ENCODE data around the gene WWC1. TPM values are rescaled to one million over a fixed set of nuclear protein-coding genes. Genes with fewer than 3 reads are reported as not detected.

Gene WWC1
- total RNA-seq, 1 donor, result 0.10 TPM

DNA sequence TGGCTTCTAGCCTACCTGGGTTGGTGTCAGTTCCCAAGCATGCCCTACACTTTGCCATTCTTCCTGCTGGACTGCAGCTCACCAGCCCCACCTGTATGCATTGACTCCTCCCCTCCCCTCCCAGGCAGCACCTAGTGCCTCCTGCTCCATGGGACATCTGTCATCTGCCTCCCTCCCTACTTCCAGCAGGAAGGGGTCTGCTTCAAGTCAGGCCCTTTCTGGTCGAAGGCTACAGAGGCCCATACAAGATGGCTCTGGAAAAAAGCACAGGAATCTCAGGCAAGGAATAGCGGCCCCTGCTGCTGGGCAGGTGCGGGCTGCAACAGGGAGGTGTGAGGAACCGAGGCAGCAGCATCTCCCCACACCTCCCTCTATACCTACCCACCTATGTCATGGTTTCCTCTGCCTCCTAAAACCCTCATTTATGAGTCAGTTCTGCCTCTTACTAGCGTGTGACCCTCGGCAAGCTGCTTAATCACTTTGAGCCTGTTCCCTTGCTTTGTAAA lies 19.7 kb downstream of the WWC1 start:
- no peaks in the 10 kb centered on the region for H3K4me1 ChIP-seq (ENCODE audit: insufficient read depth, low read length)
- no peaks in the 10 kb centered on the region for H3K27me3 ChIP-seq (ENCODE audit: insufficient read depth, low read length)
- no peak overlapping the region for H3K4me3 ChIP-seq (ENCODE audit: low read length)
- H3K9me3 ChIP-seq (ENCODE audit: low read depth, low read length), result no peaks in the 10 kb centered on the region

DNA sequence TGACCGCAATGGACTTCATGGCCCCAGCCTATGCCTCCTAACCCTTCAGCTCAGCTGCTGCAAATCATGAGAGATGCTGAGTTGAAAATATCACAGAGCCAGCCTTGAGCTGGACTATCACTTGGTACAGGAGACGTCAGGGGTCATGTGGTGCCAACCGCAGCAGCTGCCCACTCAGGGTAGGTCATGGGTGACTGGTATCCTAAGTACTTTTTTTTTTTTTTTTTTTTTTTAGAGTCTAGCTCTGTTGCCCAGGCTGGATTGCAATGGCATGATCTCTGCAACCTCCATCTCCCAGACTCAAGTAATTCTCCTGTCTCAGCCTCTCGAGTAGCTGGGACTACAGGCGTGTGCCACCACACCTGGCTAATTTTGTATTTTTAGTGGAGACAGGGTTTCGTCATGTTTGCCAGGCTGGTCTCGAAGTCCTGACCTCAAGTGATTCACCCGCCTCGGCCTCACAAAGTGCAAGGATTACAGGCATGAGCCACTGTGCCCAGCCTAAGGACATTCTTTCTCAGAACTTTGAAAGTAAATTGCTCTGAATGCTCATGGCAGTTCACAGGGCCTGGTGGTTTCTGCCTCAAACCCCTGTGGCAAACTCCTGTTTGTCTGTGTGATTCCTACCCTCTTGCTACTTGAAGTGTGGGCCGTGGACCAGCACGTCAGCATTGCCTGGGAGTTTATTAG lies 21.3 kb downstream of the WWC1 start:
- Histone ChIP-seq H3K9me3 (ENCODE audit: low read depth, low read length) (no peaks in the 10 kb centered on the region), H3K4me3 (ENCODE audit: low read length) (no peak overlapping the region), H3K4me1 (ENCODE audit: insufficient read depth, low read length) (no peaks in the 10 kb centered on the region)

DNA sequence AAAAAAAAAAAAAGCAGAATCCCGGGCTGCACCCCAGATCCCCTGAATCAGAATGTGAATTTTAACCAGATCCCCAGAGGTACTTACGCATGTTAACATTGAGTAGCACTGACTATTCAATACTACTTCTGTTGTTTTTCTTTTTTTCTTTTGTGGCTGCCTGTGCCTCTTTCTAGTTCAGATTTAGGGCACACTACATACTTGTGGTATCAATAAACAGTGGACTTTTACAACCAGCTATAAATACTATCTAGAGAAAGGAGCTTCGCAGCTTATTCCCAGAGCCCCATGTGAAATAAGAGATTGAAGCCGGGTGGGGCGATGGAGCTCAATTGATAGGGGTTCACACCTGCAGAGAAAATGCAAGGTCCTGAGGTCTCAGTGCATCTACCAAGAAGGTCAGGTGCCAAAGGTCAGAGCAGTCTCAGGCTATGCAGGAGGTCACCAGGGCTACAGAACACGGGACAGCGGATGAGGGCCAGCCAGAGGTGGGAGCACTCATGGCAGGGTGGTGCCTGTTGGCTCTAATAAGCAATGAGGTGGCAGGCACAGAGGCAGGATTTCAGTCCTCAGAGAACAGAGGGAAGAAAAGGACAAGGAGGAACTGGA lies 22.3 kb downstream of the WWC1 start:
- H3K27me3 ChIP-seq (ENCODE audit: insufficient read depth, low read length), result no peaks in the 10 kb centered on the region
- no peaks in the 10 kb centered on the region for H3K9me3 ChIP-seq (ENCODE audit: low read depth, low read length)
- H3K4me1 ChIP-seq (ENCODE audit: insufficient read depth, low read length), result no peaks in the 10 kb centered on the region
- H3K4me3 ChIP-seq (ENCODE audit: low read length), result no peak overlapping the region

More for the DNA sequence above, 21.3 kb downstream of the WWC1 start:
- no peaks in the 10 kb centered on the region for H3K27me3 ChIP-seq (ENCODE audit: insufficient read depth, low read length)

DNA sequence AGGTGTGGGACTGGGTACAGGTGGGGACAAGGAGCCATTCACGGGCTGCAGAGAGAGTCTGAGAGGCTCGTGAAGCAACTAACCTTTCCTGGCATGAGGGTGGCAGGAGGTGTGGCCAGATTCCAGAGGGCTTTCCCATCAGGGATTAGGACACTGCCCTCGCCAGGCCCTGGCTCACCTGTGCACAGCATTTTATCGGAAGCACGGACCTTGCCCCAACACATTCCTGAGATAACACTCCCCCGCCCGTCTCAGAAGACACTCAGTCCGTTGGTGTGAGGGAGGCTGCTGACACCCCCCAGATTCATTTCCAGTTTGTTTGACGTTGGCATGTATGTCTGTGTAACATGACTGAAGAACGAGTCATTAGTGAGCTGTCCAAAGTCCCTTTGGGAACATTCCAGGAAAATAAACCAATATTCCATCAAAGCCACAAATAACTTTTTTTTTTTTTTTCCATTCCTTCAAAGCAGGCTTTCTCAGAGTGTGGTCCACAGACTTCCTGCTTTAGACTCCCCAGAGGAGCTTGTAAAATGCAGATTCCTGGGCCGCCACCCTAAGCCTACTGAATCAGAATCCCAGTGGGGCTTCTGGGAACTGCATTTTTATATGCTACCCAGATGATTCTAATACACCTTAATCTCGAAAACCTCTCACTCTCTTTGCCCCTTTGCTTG lies 23.4 kb downstream of the WWC1 start:
- no peaks in the 10 kb centered on the region for H3K9me3 ChIP-seq (ENCODE audit: low read depth, low read length)
- no peaks in the 10 kb centered on the region for H3K4me1 ChIP-seq (ENCODE audit: insufficient read depth, low read length)
- H3K27me3 ChIP-seq (ENCODE audit: insufficient read depth, low read length), result no peaks in the 10 kb centered on the region
- H3K4me3 ChIP-seq (ENCODE audit: low read length), result no peak overlapping the region

GRCh38 chr5:168315416-168316138 lies 24.1 kb downstream of the WWC1 start:
- H3K4me3 ChIP-seq (ENCODE audit: low read length), result no peak overlapping the region
- no peaks in the 10 kb centered on the region for H3K4me1 ChIP-seq (ENCODE audit: insufficient read depth, low read length)
- no peaks in the 10 kb centered on the region for H3K27me3 ChIP-seq (ENCODE audit: insufficient read depth, low read length)
- H3K9me3 ChIP-seq (ENCODE audit: low read depth, low read length), result no peaks in the 10 kb centered on the region

- Histone ChIP-seq H3K4me1 (ENCODE audit: insufficient read depth, low read length) (no peaks in the 10 kb centered on the region), H3K9me3 (ENCODE audit: low read depth, low read length) (no peaks in the 10 kb centered on the region), H3K27me3 (ENCODE audit: insufficient read depth, low read length) (no peaks in the 10 kb centered on the region), H3K4me3 (ENCODE audit: low read length) (no peak overlapping the region)
These were observed 24.7 kb downstream of the WWC1 start for GRCh38 chr5:168316139-168316578.

DNA sequence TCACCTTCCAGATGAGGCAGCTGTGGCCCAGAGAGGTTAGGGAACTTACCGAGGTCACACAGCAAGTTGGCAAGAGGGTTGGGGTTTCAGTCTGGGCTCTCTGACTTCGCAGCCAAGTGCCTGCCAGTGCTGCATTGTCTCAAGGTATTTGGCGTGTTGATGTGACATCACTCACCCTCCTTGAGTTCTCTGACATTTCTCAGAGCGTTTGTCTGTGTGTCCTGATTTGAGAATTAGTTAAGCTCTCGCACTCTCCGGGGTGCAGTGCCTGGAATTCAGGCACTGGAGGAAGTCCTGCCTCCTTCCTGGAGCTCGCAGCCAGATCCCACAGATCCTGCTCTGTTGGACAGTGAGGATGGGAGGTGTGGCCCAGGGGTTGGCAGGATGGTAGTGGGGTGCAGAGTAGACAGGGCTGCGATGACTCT lies 25.7 kb downstream of the WWC1 start:
- no peaks in the 10 kb centered on the region for H3K27me3 ChIP-seq (ENCODE audit: insufficient read depth, low read length)
- H3K4me1 ChIP-seq (ENCODE audit: insufficient read depth, low read length), result no peaks in the 10 kb centered on the region
- no peak overlapping the region for H3K4me3 ChIP-seq (ENCODE audit: low read length)
- no peaks in the 10 kb centered on the region for H3K9me3 ChIP-seq (ENCODE audit: low read depth, low read length)

DNA sequence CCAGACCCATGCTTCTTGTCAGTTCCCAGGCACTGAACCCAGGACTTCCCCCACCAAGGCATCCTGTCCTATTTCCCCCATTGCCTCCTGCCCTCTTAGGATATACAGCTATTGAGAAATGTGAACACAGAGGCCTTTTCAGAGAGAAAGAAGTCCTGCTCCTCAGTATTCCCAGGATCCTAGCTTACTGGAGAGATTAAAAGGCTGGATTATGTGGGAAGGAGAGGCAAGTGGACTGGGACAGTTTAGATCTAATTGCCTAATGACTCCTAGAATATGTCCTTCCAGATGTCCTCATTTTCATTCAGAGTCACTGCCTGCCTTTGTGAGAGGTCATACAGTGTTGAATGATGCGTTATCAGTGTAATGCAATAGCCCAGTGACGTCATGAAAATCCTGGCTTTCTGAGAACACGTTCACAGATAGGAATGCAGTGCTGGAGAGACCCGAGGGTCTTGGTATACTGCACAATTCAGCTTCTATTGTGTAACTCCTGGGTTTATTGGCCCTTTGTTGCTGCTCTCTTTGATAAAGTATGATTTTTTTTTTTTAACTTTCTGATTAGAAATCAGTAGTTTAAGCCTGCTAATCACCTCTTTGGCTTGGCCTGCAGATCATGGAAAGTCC lies 26.2 kb downstream of the WWC1 start:
- Histone ChIP-seq H3K9me3 (ENCODE audit: low read depth, low read length) (no peaks in the 10 kb centered on the region), H3K4me3 (ENCODE audit: low read length) (no peak overlapping the region), H3K4me1 (ENCODE audit: insufficient read depth, low read length) (no peaks in the 10 kb centered on the region), H3K27me3 (ENCODE audit: insufficient read depth, low read length) (no peaks in the 10 kb centered on the region)

DNA sequence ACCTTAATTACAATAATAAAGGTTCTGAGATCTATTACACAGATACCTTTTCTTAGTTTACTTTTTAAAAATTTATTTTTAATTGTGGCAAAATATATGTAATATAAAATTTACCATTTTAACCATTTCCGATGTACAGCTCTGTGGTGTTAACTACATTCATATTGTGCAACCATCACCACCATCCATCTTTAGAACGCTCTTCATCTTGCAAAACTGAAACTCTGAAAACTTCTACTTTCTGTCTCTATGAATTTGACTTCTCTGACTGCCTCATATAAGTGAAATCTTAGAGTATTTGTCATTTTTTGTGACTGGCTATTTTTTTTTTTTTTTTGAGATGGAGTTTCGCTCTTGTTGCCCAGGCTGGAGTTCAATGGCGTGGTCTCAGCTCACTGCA lies 26.8 kb downstream of the WWC1 start:
- Histone ChIP-seq H3K4me1 (ENCODE audit: insufficient read depth, low read length) (no peaks in the 10 kb centered on the region), H3K9me3 (ENCODE audit: low read depth, low read length) (no peaks in the 10 kb centered on the region), H3K4me3 (ENCODE audit: low read length) (no peak overlapping the region), H3K27me3 (ENCODE audit: insufficient read depth, low read length) (no peaks in the 10 kb centered on the region)

DNA sequence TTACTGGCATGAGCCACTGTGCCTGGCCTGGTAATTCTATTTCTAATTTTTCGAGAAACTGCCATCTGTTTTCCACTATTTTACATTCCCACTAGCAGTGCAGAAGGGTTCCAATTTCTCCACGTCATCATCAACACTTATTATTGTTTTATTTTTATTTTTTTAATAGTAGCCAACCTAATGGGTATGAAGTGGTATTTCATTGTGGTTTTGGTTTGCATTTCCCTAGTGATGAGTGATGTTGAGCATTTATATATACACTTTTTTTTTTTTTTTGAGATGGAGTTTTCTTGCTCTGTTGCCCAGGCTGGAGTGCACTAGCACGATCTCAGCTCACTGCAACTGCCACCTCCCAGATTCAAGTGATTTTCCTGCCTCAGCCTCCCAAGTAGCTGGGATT lies 28.3 kb downstream of the WWC1 start:
- Histone ChIP-seq H3K9me3 (ENCODE audit: low read depth, low read length) (no peaks in the 10 kb centered on the region), H3K4me1 (ENCODE audit: insufficient read depth, low read length) (no peaks in the 10 kb centered on the region)

DNA sequence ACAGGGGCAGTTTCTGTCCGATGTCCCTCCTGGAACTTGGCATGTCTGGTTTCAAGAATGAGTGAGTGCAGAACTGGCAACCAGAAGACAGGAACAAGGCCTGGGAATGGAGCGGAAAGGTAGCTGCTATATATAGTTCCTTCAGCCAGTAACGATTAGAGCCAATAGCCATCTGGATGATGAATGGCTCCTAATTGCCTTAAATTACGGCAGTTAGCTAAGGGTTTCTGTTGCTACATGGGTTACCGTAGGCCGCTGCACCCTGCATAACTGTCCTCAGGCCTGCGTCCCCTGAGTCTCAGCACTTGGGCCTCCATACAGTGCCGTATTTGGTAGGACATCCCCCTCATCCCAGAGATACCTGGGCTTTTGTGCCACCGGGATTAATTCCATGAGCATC lies 29.4 kb downstream of the WWC1 start:
- no peaks in the 10 kb centered on the region for H3K27me3 ChIP-seq (ENCODE audit: insufficient read depth, low read length)
- H3K4me3 ChIP-seq (ENCODE audit: low read length), result no peak overlapping the region
- H3K9me3 ChIP-seq (ENCODE audit: low read depth, low read length), result no peaks in the 10 kb centered on the region
- no peaks in the 10 kb centered on the region for H3K4me1 ChIP-seq (ENCODE audit: insufficient read depth, low read length)

More for the DNA sequence above, 28.3 kb downstream of the WWC1 start:
- H3K27me3 ChIP-seq (ENCODE audit: insufficient read depth, low read length), result no peaks in the 10 kb centered on the region
- no peak overlapping the region for H3K4me3 ChIP-seq (ENCODE audit: low read length)

- H3K9me3 ChIP-seq (ENCODE audit: low read depth, low read length), result no peaks in the 10 kb centered on the region
- peaks cover 3% of the 10 kb centered on the region for H3K27me3 ChIP-seq (ENCODE audit: insufficient read depth, low read length)
- no peak overlapping the region for H3K4me3 ChIP-seq (ENCODE audit: low read length)
- H3K4me1 ChIP-seq (ENCODE audit: insufficient read depth, low read length), result no peaks in the 10 kb centered on the region
These were observed 33.6 kb downstream of the WWC1 start for GRCh38 chr5:168324859-168325630.

DNA sequence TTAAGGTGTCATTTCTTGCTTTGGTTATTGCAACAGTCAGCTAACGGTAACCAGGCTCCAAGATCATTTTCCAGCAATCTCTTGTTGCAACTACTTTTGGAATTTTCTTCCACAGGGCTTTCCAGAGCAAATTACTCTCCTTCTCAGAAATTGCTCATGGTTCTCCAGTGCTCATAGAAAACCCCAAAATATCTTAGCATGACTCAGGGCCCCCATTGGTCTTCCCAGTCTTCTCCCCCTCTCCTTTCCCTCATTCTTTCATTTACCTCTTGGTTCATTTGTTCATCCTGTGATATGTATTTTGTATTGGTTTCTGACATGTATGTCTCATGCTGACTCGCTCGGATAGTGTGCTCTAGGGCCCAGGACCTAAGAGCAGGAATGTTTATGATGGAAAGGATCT lies 35.6 kb downstream of the WWC1 start:
- Histone ChIP-seq H3K9me3 (ENCODE audit: low read depth, low read length) (no peaks in the 10 kb centered on the region), H3K4me3 (ENCODE audit: low read length) (no peak overlapping the region), H3K27me3 (ENCODE audit: insufficient read depth, low read length) (peaks cover 3% of the 10 kb centered on the region), H3K4me1 (ENCODE audit: insufficient read depth, low read length) (no peaks in the 10 kb centered on the region)

GRCh38 chr5:168327451-168327850 lies 36.0 kb downstream of the WWC1 start:
- peaks cover 3% of the 10 kb centered on the region for H3K27me3 ChIP-seq (ENCODE audit: insufficient read depth, low read length)
- no peak overlapping the region for H3K4me3 ChIP-seq (ENCODE audit: low read length)
- no peaks in the 10 kb centered on the region for H3K9me3 ChIP-seq (ENCODE audit: low read depth, low read length)
- no peaks in the 10 kb centered on the region for H3K4me1 ChIP-seq (ENCODE audit: insufficient read depth, low read length)

Data from mononuclear cell (primary cell).